Measurements from ENCODE around the gene GABPA.
"Not testable (repeated sequence)": the region's sequence is repeated elsewhere in the genome, so short reads cannot be mapped to it uniquely, and the experiment has no call there.

GABPA gene

GRCh38 chr21:25742900-25743299, 8.1 kb downstream of the GABPA start:
- DNase-seq = no peak

- no peak for DNase-seq
These were observed 10.1 kb downstream of the GABPA start for GRCh38 chr21:25744854-25745253.

DNA sequence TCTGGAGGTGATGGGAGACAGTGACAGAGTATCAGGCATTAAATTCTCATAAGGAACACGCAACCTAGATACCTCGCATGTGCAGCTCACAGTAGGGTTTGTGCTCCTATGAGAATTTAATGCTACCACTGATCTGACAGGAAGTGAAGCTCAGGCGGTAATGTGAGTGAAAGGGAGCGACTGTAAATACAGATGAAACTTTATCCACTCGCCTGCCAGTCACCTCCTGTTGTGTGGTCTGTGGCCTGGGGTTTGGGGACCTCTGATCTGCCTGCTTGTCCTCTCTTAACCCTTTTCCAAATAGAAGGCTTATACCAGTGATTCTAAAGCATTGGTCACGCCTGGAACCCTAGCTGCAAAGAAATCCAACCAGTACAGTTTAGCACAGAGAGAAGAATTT, 15.3 kb downstream of the GABPA start:
- DNase-seq = no peak

DNA sequence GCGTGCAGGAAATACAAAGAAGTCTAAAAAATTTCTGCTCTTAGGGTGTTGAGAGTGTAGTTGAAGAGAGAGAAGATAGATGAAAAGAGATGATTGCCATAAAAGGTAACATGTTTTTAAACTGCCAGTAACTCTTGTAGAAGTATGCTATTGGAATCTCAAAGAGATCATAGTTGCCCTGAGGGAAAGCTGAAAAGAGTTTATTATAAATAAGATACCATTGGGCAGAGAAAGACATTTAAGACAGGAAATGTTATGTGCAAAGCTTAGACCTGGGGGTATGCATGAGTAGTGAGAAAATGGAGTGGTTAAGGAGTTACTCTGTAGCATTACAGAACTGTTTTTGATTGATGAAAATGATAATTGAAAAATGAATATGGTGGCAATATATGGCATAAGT, 17.6 kb downstream of the GABPA start:
- DNase-seq = no peak

GRCh38 chr21:25756190-25756932, 21.6 kb downstream of the GABPA start:
- DNase-seq = no peak

GRCh38 chr21:25757531-25757930, 22.8 kb downstream of the GABPA start:
- DNase-seq = no peak

GRCh38 chr21:25759573-25759972, 24.8 kb downstream of the GABPA start:
- DNase-seq = no peak

DNA sequence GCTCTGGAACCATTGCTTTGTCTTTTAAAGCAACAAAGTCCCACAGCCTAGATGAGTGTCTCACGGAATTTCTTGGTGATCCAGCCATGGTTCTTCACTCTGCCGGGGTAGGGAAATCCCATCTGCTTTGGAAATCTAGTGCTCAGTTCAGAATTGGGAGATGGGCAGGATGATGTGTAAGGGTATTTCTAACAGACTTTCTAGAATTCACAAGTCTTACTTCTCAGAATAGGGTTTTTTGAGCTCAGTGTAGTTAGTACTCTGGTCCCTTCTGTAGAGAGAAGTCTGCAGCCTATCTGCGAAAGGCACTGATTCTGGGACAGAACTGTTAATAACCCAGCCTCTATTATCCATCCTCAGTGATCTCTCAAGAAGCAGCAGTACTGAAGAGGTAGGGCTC, 25.3 kb downstream of the GABPA start:
- DNase-seq = no peak

- no peak for DNase-seq
These were observed 25.9 kb downstream of the GABPA start for GRCh38 chr21:25760677-25761076.

- no peak for DNase-seq
These were observed 29.3 kb downstream of the GABPA start for GRCh38 chr21:25764065-25764464.

GRCh38 chr21:25767921-25768320, 33.1 kb downstream of the GABPA start:
- no peak for DNase-seq

DNA sequence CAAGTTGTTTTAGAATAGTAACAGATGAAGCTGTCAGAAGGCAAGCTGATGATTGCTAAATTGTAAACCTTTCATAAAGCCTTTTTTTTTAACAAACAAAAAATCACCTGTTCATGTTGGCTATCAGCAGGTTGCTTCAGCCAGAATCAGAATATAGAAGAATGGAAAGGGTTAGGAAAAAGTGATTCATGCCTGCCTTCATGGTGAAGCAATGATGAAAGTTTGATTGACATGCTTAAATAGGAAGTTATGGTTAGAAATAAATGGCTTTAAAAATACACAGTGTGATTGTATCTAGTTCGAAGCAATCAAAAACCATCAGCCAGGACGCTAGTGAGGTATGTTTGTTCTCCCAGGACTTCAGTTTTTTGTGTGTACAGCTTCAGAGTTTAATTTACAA, 37.9 kb downstream of the GABPA start:
- DNase-seq = no peak

DNA sequence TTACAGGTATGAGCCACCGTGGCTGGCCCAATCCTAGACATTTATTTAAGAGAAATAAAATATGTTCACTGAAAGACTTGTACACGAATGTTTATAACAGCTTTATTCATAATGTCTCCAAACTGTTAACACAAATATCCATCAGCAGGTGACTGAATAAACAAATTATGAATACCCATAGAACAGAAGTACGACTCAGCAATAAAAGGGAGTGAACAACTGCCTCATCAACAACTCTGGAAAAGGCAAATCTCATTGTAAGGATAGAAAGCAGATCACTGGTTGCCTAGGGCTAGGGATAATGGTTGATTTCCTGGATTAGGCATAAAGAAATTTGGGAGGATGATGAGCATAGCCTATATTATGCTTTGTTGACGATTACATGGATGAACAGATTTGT, 41.7 kb downstream of the GABPA start:
- DNase-seq = no peak

DNA sequence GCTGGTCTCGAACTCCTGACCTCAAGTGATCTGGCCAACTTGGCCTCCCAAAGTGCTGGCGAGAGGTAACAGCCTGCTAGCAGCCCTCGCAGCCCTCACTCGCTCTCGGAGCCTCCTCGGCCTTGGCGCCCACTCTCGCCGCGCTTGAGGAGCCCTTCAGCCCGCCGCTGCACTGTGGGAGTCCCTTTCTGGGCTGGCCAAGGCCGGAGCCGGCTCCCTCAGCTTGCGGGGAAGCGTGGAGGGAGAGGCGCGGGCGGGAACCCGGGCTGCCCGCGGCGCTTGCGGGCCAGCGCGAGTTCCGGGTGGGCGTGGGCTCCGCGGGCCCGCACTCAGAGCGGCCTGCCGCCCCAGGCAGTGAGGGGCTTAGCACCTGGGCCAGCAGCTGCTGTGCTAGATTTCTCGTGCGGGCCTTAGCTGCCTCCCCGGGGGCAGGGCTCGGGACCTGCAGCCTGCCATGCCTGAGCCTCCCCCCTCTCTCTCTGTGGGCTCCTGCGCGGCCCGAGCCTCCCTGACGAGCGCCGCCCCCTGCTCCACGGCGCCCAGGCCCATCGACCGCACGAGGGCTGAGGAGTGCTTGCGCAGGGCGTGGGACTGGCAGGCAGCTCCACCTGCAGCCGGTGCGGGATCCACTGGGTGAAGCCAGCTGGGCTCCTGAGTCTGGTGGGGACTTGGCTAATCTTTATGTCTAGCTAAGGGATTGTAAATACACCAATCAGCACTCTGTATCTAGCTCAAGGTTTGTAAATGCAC, 43.5 kb downstream of the GABPA start:
- not testable (repeated sequence) for DNase-seq

DNA sequence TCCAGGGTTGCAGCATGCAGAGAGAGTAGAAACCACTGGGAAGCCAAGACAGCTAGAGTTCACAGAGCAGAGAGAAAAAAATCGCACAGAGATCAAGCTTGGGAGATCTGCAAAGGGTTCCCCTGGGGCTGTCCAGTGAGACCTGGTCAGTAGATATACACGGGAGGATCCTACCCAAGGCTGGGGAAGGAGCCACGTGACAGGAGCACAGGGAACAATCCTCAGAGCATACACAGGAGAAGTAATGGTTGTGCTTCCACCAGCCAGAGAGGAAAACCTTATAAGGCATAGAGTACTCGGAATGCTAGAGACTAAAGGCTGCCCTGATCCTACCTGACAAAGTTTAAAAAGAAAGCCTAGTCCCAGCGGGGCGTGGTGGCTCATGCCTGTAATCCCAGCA, 53.9 kb downstream of the GABPA start:
- no peak for DNase-seq

DNA sequence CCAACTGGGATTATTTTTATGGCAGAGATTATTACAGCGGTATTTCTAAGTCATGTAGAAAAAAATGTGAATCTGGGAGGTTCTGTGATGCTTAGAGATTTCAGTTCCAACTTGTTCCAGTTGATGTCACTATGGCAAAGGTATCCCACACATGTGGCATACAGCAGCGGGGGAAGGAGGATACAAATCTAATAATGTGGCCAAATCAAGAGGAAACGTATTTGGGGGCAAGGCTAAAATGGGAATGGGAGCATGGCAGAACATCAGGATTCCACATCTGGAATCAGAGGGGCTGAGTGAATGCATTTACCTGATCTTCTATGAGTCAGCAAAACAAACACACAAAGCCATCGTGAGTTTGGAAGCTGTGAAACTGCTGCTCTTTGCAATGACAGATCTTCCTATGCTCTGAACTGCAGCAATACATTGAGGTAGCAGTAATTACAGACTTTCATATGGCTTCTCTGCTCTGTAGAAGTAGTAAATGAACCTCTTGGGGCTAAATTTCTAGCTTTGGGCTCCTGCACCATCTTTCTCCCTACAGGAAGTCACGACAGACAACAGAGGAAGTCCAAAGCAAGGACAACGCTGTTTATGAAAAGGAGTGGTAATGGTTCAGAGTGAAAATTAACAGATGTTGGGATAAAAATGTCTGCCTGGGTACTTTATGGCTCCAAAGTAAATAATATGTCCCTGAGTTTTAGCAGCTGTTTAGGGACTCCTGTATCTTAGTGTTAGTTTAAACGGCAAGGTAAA, 55.5 kb downstream of the GABPA start:
- DNase-seq = no peak

- DNase-seq = no peak
These were observed 56.1 kb downstream of the GABPA start for GRCh38 chr21:25790878-25791204.

DNA sequence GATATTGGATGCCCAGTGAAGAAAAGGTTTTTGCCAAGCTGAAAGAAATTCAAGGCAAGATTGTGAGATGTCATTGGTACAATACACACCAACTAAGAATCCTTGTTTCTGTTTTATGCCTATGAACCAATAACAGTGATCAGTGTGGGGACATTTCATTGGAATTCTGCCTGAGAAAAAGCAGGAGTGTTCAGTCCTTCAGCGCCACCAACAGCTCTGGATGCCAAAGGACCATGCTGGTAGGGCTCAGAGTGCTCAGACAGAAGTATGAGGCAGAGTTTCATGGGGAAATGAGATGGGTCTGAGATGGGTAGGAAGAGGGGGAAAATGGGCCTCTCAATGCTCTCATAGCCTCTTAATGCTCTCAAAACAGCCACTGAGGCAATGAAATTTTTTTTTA, 56.5 kb downstream of the GABPA start:
- DNase-seq = no peak

GRCh38 chr21:25801217-25802014, 66.6 kb downstream of the GABPA start:
- peak; percentile 81 for DNase-seq

DNA sequence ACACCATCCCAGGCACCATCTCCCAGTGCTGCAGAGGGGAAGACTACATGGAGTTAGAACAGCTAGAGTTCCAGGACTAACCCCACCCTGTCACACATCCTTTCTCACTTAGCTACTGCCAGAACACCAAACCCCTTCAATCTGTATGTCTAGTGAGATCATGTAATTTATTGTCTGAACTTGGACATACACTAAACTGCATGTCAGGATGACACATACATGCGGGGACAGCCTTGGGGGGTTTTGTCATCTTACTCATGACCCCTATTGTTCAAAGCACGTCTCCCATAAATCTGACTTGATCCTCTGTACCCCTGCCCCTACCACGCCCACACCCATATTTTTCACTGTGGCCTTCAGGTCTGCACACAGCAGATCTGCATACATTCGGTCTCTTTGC, 71.3 kb downstream of the GABPA start:
- no peak for DNase-seq

GRCh38 chr21:25807191-25807590, 72.4 kb downstream of the GABPA start:
- DNase-seq = no peak

DNA sequence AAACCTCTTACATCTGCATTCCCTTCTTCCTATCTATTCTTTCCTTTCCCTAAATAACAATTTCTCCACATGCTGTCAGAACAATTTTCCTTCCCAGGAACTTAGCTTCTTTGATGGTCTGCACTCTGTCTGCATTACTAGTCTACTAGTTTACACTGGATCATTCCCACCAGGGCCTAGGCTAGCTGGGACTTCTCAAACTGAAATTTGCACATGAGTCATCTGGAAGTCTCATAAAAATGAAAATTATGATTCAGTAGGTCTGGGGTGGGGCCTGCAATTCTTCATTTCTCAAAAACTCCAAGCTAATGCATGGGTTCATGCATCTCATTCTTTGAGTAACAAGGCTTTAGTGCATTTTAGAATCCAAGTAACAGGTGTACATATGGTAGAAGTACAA, 74.2 kb downstream of the GABPA start:
- DNase-seq = no peak

DNA sequence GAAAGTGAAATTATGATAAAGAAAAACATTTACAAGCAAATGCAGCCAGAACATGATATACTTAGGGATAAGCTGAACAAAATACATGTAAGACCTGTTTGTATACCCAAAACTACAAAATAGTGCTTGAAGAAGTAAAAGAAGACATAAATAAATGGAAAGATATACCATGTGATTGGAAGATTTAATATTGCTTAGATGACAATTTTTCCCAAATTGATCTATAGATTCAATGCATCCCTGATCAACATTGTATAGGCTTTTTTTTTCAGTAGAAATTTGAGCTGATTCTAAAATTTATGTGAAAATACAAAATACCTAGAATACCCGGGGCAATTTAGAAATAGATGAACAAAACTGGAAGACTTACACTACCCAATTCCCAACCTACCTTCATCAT, 76.4 kb downstream of the GABPA start:
- DNase-seq = no peak
